ENCODE measurements around the gene RAB6A. TPM values are rescaled to one million over a fixed set of nuclear protein-coding genes. Genes with fewer than 3 reads are reported as not detected.
"Not testable (repeated sequence)": the region's sequence is repeated elsewhere in the genome, so short reads cannot be mapped to it uniquely, and the experiment has no call there.

The RAB6A gene
- polyA plus RNA-seq, 2 of the 4 experiments (the other 2 are of a cell fraction), result 75.7 to 141 TPM

DNA sequence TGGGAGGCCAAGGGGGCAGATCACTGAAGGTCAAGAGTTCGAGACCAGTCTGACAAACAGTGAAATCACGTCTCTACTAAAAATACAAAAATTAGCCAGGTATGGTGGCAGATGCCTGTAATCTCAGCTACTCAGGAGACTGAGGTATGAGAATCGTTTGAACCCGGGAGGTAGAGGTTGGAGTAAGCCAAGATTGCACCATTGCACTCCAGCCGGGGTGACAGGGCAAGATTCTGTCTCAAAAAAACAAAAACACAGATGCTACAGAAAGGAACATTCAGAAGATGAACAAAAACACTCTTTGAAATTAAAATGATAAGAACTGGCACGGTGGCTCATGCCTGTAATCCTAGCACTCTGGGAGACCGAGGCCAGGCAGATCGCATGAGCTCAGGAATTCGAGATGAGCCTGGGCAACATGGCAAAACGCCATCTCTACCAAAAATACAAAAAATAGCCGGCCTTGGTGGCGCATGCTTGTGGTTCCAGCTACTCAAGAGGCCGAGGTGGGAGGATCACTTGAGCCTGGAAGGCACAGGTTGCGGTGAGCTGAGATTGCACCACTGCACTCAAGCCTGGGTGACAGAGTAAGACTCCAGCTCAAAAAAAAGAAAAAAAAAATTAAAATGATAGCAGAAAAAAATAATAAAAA is 8.5 kb downstream of the RAB6A start (continued):
- TF ChIP-seq EP300 (IDR thresholded peaks at IDR 0.05), result no peak
- no peak for TF ChIP-seq ZNF302 (CRISPR knock-in tag; IDR thresholded peaks at IDR 0.05)

DNA sequence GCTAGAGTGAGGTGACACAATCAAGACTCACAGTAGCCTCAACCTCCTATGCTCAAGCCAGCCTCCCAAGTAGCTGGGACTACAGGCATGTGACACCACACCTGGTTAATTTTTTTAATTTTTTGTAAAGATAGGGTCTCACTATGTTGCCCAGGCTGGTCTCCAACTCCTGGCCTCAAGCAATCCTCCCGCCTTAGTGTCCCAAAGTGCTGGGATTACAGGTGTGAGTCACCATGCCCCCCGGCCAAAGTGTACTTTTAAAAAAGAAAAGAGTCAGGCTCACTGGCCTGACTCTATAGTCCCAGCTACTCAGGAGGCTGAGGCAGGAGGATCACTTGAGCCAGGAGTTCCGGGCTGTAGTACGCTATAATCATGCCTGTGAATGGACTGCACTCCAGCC is 10.0 kb downstream of the RAB6A start:
- CTCF ChIA-PET; ATAC-seq; DNase-seq (ENCODE audit: low read depth in 1 of 2, low spot score in 1 of 2); FAIRE-seq; H3K4me3 ChIP-seq; H3K9me3 ChIP-seq; H3K27ac ChIP-seq; H3K4me2 ChIP-seq: not testable (repeated sequence)
- H3K4me1 ChIP-seq, result peaks cover 11% of the 10 kb centered on the region; the same call in 1 of the 3 replicates
- 86% methylated on average over 4 of the region's 4 CpGs for WGBS (ENCODE audit: missing lambda C conversion rate)
- POLR2A ChIA-PET, result interaction anchor here (1.2 kb wide), 1 partner anchor 10 kb away, joined by 4 read pairs; the partner anchor contains the start of gene RAB6A

DNA sequence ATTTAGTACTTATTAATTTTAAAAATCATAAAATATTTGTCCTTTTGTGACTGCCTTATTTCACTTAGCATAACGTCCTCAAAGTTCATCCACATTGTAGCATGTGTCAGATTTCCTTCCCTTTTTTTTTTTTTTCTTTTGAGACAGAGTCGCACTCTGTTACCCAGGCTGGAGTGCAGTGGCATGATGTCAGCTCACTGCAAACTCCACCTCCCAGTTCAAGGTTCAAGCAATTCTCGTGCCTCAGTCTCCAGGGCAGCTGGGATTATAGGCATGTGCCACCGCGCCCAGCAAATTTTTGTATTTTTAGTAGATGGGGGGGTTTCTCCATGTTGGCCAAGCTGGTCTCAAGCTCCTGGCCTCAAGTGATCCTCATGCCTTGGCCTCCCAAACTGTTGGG is 10.6 kb downstream of the RAB6A start:
- no peak for DNase-seq (ENCODE audit: low read depth in 1 of 2, low spot score in 1 of 2)
- no peak for FAIRE-seq

DNA sequence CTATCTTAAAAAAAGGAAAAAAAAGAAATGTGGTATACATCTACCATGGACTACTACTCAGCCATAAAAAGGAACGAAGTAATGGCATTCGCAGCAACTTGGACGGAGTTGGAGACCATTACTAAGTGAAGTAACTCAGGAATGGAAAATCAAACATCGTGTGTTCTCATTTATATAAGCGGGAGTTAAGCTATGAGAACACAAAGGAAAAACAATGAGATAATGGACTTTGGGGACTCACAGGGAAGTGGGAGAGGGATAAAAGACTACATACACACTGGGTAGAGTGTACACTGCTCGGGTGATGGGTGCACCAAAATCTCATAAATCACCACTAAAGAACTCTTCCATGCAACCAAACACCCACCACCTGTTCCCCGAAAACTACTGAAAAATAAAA is 11.8 kb downstream of the RAB6A start:
- Histone ChIP-seq H3K9me3 (no peaks in the 10 kb centered on the region), H3K4me1 (peaks cover 7% of the 10 kb centered on the region; the same call in 1 of the 3 replicates), H3K4me2 (no peak overlapping the region), H3K4me3 (no peak overlapping the region), H3K27ac (no peak overlapping the region)
- FAIRE-seq (no peak), DNase-seq (ENCODE audit: low read depth in 1 of 2, low spot score in 1 of 2) (no peak), ATAC-seq (no peak)
- 91% methylated on average over 7 of the region's 7 CpGs for WGBS (ENCODE audit: missing lambda C conversion rate)
- TF ChIP-seq FOSL2 (IDR thresholded peaks at IDR 0.05) (no peak), FOSL2 (CRISPR knock-in tag; IDR thresholded peaks at IDR 0.05) (no peak)
- ChIA-PET POLR2A (interaction anchor here (1.2 kb wide), 1 partner anchor 12 kb away, joined by 4 read pairs; the partner anchor contains the start of gene RAB6A), CTCF (interaction anchor here (1.3 to 1.6 kb wide), 2 partner anchors 12 kb away, joined by 3 to 5 read pairs; partner anchors contain the start of gene RAB6A)

More for the DNA sequence above, 10.6 kb downstream of the RAB6A start:
- Histone ChIP-seq H3K4me2 (no peak overlapping the region), H3K9me3 (no peaks in the 10 kb centered on the region), H3K27ac (no peak overlapping the region), H3K4me3 (no peak overlapping the region), H3K4me1 (peaks cover 11% of the 10 kb centered on the region; the same call in 1 of the 3 replicates)
- no peak for ATAC-seq
- CTCF ChIA-PET, result no interaction called here
- TF ChIP-seq PHF8 (IDR thresholded peaks at IDR 0.05; ENCODE audit: borderline replicate concordance, low read depth) (no peak), FOSB (CRISPR knock-in tag; IDR thresholded peaks at IDR 0.05) (no peak)
- TF ChIP-seq, protein P1, sequence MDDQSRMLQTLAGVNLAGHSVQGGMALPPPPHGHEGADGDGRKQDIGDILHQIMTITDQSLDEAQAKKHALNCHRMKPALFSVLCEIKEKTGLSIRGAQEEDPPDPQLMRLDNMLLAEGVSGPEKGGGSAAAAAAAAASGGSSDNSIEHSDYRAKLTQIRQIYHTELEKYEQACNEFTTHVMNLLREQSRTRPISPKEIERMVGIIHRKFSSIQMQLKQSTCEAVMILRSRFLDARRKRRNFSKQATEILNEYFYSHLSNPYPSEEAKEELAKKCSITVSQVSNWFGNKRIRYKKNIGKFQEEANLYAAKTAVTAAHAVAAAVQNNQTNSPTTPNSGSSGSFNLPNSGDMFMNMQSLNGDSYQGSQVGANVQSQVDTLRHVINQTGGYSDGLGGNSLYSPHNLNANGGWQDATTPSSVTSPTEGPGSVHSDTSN (IDR thresholded peaks at IDR 0.05), result no peak
- POLR2A ChIA-PET, result no interaction called here
- WGBS (ENCODE audit: missing lambda C conversion rate), result 84% methylated on average over 5 of the region's 5 CpGs

DNA sequence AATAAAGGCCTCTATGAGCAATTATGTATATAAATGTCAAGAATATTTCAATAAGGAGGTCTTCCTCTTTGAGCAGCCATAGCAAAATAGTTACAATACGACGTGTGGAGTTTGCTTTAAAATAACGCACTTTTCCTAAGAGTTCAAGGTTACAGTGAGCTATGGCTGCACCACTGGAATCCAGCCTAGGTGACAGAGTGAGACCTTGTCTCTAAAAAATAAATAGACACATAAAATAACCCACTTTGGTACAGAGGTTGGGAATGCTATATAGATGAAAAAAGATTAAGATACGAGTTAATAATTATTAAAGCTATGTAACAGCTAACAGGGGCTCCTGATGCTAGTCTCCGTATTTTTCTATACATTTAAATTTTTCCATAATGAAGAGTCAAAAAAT is 12.6 kb downstream of the RAB6A start:
- no peak for FAIRE-seq
- Histone ChIP-seq H3K9me3 (no peaks in the 10 kb centered on the region), H3K27ac (no peak overlapping the region), H3K4me3 (no peak overlapping the region), H3K4me1 (peaks cover 5% of the 10 kb centered on the region; the same call in 1 of the 3 replicates), H3K4me2 (no peak overlapping the region)
- WGBS (ENCODE audit: missing lambda C conversion rate), result 92% methylated on average over 5 of the region's 5 CpGs
- TF ChIP-seq CBX2 (IDR thresholded peaks at IDR 0.05; ENCODE audit: borderline replicate concordance, low read depth) (no peak), RCOR1 (IDR thresholded peaks at IDR 0.05; ENCODE audit: low read depth, low read length) (no peak), ZSCAN20 (CRISPR knock-in tag; IDR thresholded peaks at IDR 0.05) (no peak), GATA3 (IDR thresholded peaks at IDR 0.05; ENCODE audit: borderline replicate concordance) (no peak), MYC (IDR thresholded peaks at IDR 0.05; ENCODE audit: borderline replicate concordance, low read length) (no peak), HDAC2 (IDR thresholded peaks at IDR 0.05) (no peak), POLR2A (IDR thresholded peaks at IDR 0.05; ENCODE audit: low read length) (no peak)
- TF ChIP-seq, protein P2, sequence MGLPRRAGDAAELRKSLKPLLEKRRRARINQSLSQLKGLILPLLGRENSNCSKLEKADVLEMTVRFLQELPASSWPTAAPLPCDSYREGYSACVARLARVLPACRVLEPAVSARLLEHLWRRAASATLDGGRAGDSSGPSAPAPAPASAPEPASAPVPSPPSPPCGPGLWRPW (IDR thresholded peaks at IDR 0.05), result no peak
- TF ChIP-seq, protein P3, sequence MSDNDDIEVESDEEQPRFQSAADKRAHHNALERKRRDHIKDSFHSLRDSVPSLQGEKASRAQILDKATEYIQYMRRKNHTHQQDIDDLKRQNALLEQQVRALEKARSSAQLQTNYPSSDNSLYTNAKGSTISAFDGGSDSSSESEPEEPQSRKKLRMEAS (IDR thresholded peaks at IDR 0.05), result no peak
- TF ChIP-seq, protein P4, sequence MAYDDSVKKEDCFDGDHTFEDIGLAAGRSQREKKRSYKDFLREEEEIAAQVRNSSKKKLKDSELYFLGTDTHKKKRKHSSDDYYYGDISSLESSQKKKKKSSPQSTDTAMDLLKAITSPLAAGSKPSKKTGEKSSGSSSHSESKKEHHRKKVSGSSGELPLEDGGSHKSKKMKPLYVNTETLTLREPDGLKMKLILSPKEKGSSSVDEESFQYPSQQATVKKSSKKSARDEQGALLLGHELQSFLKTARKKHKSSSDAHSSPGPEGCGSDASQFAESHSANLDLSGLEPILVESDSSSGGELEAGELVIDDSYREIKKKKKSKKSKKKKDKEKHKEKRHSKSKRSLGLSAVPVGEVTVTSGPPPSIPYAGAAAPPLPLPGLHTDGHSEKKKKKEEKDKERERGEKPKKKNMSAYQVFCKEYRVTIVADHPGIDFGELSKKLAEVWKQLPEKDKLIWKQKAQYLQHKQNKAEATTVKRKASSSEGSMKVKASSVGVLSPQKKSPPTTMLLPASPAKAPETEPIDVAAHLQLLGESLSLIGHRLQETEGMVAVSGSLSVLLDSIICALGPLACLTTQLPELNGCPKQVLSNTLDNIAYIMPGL (CRISPR knock-in tag; IDR thresholded peaks at IDR 0.05; ENCODE audit: borderline replicate concordance), result no peak
- TF ChIP-seq, protein P5, sequence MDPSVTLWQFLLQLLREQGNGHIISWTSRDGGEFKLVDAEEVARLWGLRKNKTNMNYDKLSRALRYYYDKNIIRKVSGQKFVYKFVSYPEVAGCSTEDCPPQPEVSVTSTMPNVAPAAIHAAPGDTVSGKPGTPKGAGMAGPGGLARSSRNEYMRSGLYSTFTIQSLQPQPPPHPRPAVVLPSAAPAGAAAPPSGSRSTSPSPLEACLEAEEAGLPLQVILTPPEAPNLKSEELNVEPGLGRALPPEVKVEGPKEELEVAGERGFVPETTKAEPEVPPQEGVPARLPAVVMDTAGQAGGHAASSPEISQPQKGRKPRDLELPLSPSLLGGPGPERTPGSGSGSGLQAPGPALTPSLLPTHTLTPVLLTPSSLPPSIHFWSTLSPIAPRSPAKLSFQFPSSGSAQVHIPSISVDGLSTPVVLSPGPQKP (IDR thresholded peaks at IDR 0.05; ENCODE audit: low read depth, low read length), result no peak
- no peak for ATAC-seq
- ChIA-PET POLR2A (interaction anchor here (1.2 kb wide), 1 partner anchor 12 kb away, joined by 4 read pairs; the partner anchor contains the start of gene RAB6A), CTCF (interaction anchor here (1.3 to 1.6 kb wide), 2 partner anchors 11 to 13 kb away, joined by 3 to 5 read pairs; partner anchors contain the start of gene RAB6A)
- DNase-seq (ENCODE audit: low read depth in 1 of 2, low spot score in 1 of 2), result no peak
